Esophagus mucosa (tissue), 1 donor: ENCODE results near the gene FLACC1. TPM values are rescaled to one million over a fixed set of nuclear protein-coding genes. Genes with fewer than 3 reads are reported as not detected.
"Not testable (repeated sequence)": the region's sequence is repeated elsewhere in the genome, so short reads cannot be mapped to it uniquely, and the experiment has no call there.

Source experiments
- ATAC-seq: fragments of 200-7000 bp; cut with Tn5 transposase; one replicate; pipeline ENCODE4 v1.9.1; 2020
- total RNA-seq: library from RNA; stranded (reverse); gene quantifications from one replicate; pipeline ENCODE4 v1.2.4, GENCODE V29; 2023
- donor health status: DM: yes; HTN: yes; CAD: no.

The FLACC1 gene
- total RNA-seq, 1 donor from 2014 or later: 0.56 TPM

DNA sequence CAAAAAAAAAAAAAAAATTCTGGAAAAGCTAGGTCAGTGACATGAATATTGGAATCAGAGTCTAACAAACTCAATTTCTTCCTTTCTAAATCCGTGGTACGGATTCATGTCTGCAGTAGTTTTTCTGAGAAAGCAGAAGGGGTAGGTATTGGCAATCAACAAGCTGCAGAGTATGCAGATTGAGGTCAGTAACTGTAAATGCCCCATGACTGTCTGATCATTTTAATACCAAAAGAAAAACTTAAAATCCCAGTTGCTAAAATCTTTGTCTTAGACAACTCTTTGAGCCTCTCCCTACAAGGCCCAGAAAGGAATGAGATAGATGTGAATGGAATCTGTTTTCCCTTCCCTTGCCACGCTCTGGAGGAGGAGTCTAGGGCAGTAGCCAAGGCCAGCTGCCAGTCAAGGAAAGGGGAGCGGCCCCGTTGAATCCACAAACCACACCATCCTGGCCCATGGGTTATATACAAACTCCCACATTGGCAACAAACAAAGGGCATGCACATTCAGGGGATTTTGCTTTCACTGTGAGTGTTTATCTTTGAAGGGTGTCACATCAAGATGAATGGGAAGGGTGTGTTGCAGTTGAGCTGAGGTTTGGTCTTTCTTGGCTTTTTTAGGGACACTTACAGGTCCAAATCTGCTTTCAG lies 102.9 kb downstream of the FLACC1 start:
- ATAC-seq: peak; percentile 56

DNA sequence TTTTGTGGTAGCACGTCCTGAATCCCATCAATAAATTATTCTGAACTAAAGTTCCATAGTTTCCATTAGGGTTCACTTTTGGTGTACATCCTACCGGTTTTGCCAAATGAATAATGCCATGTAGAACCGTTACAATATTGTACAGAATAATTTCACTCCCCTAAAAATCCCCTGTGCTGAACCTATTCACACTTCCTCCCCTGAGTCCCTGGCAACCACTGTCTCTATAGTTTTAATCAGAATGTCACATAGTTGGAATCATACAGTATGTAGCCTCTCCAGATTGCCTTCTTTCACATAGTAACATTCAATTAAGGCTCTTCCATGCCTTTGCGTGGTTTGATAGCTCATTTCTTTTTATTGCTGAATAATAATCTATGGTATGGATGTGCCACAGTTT lies 106.4 kb downstream of the FLACC1 start:
- no peak for ATAC-seq

DNA sequence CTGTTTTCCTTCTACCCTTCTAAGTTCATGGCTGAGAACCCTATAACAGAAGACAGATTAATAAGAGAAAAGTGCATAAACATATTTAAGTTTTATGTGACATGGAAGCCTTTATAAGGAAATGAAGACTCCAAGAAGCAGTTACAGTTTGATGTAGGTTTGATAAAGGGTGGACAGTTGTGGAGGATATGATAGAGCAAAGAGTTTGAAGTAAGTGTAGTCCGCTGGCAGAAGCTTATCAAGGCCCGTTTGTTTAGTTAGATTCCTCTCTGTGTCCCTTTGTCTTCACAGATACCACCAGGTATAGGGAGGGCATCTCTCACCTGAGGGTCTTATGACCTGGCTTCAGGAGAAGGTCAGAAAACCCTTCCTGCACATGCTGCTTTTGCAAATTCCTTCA lies 107.3 kb downstream of the FLACC1 start:
- no peak for ATAC-seq

DNA sequence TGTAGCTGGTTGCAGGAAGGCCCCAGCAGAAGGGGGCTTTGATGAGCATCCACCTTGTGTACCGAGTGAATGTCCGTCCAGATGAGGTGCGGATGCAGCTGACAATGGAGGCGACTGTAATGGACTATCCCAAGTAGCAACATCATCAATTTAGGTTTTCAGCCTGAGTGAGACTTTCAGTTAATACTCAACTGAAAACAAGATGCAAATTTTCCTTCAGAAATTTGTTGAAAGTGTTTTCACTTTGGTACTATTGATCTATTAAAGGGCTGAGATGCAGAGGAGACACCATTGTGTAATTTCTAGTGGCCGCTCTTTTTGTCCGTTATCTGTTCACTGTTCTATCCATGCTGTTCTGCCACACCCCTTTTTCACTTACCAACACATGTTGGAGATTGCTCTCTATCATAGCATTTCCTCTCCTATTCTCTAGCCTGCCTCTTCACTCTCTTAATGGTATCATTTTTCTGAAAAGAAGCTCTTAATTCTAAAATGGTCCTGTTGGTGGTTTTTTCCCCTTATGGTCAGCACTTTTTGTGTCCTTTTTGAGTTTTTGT lies 108.8 kb downstream of the FLACC1 start:
- no peak for ATAC-seq

DNA sequence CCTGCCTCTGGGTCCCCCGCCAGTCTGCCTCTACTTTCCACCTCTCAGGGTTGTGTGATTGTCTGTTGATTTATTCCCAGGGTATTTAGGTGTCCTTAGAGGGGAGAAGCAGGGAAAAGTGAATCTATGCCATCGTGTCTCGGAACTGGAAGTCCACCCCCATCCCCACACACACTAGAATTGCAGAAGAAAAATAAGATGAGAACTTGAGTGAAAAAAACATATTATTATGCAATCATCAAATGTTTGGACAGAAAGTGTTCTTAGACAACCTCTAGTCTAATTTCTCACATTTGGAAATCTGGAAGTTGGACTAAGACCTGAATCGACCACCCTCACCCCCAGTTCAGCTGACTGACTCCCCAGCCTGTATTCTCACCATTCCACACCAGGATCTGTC lies 110.9 kb downstream of the FLACC1 start:
- no peak for ATAC-seq

DNA sequence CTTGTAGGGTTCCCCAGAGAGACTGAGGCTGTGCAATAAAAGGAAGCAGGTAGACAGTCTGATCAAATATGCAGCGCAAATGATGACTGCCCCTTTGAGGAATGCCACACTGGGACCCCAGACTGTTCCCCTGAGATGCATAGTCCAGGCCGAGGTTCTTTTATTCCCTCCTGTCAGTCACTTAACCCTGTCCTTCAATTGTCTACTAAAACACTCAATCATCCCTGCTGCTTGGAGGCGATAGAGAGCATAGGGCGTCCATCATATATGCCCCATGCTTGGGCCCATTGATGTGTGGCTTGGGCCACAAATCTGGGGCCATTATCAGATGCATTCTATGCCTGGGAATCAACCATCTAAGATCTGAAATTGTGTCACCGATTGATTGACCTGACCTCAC lies 112.3 kb downstream of the FLACC1 start:
- ATAC-seq: no peak

DNA sequence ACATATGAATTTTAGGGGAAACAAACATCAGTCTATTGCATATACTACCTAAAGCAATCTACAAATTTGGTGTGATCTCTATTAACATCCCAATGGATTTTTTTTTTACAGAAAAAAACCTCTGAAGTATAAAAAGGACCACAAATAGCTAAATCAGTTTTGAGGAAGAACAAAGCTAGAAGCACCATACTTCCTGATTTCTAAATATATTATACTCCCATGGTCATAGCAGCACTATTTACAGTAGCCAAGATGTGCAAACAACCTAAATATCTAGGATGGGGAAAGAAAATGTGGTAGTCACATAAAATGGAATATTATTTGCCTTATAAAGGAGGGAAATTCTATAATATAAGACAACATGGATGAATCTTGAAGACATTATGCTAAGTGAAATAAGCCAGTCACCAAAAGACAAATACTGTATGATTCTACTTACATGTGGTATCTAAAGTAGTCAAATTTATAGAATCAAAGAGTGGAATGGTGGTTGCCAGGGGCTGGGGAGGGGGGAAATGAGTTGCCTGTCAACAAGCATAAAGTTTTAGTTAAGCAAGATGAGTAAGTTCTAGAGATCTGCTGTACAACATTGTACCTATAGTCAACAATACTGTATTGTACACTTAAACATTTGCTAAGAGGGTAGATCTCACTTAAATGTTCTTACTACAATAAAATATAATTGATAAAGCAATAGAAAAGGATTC lies 114.4 kb downstream of the FLACC1 start:
- no peak for ATAC-seq

DNA sequence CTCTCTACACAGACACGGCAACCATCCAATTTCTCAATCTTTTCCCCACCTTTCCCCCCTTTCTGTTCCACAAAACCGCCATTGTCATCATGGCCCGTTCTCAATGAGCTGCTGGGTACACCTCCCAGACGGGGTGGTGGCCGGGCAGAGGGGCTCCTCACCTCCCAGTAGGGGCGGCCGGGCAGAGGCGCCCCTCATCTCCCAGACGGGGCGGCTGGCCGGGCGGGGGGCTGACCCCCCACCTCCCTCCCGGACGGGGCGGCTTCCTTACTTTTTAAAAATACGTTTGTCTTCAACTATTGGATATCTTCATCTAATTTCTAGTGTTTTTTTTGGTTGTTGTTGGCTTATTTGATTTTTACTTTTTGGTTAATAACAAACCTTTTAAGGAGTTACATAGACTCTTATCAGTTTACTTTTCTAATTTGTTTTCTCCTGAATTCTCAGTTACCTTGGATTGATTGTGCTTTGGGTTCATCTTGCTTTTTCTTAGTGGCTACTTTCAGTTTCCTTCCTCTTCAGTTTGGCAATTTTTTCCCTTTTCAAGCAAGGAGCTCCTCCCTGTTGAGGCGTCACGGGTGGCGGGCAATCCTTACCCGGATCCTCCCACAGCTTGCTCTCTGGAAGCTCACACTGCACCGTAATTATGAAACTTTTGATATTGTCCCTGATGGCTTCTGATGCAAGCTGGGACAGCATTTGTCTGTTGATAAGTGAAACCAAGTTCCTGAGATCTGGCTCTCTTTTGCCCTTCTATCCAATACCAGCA lies 117.8 kb downstream of the FLACC1 start:
- ATAC-seq: not testable (repeated sequence)

Other genes with a start within 250 kb of the FLACC1 start
- gene CFLAR, start 241.2 kb downstream of the FLACC1 start, total RNA-seq: 79.0 TPM
- gene CASP10, start 174.2 kb downstream of the FLACC1 start, total RNA-seq: 11.2 TPM
- 22.5 TPM for gene CASP8, start 96.8 kb downstream of the FLACC1 start, total RNA-seq
- 7.5 TPM for gene TRAK2, start 94.1 kb upstream of the FLACC1 start, total RNA-seq
- 12.9 TPM for gene STRADB, start 94.4 kb upstream of the FLACC1 start, total RNA-seq